HUDEP-2 (cell line): Measurements from ENCODE around the gene TSEN2.
"Not testable (repeated sequence)": the region's sequence is repeated elsewhere in the genome, so short reads cannot be mapped to it uniquely, and the experiment has no call there.

ENCODE experiments used
- DNase-seq, 76 experiments: peaks; one replicate each; lab custom pipeline; 2025; ENCODE audit not compliant: unreplicated experiment in 76 of 76; lab: John Stamatoyannopoulos, UW

TSEN2 gene

DNA sequence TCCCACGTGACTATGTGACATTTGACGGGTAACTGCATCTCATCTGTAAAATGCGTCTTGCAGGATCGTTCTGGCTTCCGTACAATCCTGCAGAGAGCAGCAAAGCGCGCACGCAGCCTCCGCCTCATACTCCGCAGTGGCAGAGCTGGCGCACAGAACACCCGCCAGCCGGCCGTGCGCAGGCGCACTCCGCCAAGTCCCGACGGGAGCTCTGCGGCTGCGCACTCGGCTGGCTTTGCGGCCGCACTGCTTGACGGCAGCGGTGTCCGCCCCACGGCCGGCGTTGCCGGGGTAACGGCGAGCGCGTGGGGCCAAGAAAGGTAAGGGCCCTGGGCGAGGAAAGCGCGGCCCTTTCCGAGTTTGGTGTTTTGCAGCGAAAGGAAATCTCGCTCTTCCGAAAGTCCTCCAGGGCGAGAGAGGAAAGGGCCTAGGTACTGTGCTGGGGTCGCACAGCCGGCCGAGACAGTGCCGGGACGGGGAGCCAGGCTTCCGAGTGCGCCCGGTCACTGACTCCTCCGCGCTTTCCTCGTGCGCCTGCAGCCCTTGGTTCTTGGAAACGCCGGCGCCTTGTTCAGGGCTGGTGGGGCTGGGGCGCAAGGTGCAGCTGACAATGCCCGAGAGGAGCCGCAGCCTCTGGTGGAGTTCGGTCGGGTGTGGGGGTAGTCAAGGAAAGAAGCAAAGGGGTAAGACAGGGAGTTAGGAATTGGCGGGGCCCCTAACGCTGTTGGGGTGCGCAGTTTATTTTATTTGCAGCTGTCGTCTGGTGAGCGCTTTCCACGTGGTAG is at the start of gene TSEN2:
Gene TSEN2, plus strand, starts transcription at position 283 of the 785 bp plus-strand sequence. CDS start 5,321 bp downstream, outside the sequence.
- peak in 75 of 76 experiments; percentile 39 to 95 (median 87) for DNase-seq

DNA sequence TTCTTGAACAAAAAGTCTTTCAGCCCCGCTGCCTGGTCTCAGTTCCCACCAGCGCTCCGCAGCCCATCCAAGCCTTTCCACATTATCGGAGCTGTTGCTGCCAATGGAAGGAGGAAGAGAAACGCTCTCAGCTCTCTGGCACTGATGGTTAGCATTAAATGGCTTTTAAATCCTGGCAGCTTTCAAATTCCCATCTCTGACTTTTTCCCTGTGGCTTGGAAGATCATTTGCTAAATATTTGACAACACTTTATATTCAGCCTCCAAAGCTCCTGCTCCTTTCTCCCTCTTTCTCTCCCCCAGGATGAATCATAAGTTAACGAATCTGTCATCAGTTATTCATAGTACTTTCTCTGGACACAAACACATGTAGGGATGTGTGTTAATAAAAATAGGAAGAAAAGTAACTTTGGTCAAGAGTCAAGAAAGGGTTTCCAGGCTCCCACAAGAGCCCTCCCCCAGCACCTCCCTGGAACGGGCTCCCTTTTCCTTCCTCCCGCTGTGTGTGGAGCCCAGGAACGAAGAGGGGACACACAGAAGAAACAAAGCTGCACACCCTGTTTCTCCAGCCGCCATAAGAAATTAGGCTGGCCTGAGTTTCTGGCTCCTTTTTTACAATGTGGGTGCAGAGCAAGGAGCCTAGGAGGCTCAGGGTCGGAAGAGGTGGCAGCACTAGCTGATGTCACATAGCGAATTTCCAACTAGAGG is 47.6 kb upstream of the TSEN2 start:
- no peak for DNase-seq

DNA sequence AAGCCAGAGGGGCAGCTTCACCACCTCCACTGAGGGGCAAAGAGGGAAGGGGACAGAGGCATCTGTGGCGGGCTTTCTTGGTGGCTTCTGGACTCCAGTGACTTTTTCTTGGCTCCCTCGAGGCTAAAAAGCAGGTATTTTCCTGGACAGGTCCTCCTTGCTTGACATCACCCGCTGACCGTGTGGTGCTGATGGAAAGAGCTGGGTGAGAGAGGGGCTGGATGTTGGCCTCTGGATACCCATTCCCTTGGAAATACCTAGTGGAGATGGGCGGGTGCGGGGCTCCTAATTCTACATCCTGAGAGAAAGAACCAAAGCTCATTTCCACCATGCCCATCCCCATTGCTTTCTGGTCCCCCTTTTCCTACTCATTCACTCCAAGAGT is 47.1 kb upstream of the TSEN2 start:
- no peak for DNase-seq

DNA sequence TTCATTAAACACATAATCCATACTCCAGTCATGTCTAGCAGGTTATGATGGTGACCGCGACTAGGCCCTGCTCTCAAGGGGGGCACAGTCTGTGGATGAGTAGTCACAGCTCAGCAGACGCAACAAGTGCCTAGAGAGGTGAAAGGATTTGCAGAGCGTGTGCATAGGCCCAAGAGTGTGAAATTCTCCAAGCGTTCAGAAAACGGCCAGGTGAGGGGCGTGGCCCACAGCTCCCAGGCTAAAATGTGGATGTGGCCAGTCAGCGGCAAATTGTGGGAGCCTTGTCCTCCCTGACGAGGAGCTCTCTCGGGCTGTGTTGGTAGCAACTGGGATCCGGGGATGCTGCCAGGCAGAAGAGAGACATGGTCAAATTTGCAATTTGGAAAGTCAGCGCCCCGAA is 46.4 kb upstream of the TSEN2 start:
- DNase-seq, result no peak

DNA sequence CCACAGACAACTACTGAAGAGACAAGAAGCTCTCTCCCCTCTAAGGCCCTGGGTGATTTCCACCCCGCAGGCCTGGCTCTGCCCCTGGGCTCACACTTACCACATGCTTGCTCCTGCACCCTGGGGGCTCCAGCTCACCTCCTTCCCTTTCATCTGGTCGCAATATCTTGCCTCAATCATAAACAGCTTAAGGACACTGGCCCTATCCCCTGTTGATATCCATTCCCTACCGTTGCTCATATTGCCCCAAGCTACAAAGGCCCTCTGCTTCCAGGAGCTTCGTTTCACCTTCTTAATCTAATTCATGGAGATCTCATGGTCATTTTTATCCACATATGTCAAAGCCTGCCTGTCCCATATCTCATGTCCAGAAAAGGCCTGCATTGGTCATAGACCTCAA is 46.0 kb upstream of the TSEN2 start:
- no peak for DNase-seq

DNA sequence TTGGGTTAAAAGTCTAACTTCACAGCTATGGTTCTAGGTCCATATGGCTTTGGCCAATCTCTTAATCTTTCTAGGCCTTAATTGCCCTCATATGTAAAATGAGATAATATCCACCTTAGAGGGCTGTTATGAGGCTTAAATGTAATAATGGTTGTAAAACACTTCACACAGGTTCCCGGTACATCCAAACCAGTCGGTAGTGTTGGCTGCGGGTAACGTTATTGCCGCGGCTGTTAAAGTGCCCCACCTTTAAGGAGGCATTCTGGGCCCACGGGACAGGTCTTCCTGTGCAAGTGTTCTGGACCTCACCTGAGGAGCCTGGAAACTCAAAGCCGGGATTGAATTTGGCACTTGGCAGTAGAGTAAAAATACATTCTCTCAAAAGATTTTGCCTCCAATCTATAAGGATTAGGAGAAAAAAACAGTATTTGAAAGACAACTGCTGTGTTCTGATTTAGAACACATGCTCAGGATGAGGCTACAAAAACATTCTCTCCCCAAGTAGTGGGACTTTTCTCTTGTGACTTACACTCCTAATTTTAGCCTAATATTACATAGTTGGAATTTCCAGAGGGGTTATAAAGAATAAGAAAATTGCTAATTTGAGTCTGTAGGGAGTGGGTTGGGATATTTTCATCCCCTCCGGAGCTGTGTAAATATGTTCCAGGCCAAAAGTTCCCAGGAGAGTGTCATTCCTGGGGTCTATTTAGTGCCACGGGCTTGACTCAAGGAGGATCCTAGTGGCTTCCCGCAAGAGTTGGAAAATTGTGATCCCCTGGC is 44.9 kb upstream of the TSEN2 start:
- no peak for DNase-seq

DNA sequence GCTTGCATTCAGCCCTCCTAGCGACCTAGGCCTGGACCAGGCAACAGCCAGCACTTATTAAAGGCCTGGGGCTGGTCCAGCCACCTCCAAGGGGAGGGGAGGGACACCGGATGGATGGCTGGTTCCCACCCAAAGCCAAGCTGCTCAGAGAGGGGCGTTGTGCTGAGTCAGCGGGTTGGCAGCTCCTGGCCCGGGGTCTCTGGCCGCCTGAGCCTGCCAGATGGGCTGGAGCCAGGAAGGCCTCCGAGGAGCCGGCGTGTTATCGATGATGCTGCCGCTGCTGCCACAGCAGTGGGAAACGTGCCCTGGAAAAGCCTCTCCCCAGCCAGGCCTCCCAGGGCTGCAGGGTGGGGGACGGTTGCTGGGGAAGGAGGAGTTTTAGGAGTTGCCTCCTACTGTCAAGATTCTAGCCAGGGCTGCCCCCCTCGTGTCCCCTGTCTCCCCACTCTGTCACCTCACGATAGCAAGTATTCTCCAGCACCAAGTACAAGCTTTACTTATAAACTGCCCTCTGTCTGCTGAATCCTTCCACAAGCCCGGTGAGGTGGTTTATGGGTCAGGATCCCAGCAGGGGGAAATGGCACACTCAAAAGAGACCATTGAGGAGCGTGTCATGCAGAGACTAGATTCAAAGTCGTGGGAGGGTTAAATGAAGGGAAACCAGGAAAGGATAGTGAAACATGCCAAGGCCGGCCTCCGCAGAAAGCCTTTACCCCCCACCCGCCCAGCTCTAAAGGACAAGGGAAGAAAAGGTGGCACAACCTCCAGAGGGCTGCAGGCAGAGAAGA is 43.2 kb upstream of the TSEN2 start:
- DNase-seq, result no peak

DNA sequence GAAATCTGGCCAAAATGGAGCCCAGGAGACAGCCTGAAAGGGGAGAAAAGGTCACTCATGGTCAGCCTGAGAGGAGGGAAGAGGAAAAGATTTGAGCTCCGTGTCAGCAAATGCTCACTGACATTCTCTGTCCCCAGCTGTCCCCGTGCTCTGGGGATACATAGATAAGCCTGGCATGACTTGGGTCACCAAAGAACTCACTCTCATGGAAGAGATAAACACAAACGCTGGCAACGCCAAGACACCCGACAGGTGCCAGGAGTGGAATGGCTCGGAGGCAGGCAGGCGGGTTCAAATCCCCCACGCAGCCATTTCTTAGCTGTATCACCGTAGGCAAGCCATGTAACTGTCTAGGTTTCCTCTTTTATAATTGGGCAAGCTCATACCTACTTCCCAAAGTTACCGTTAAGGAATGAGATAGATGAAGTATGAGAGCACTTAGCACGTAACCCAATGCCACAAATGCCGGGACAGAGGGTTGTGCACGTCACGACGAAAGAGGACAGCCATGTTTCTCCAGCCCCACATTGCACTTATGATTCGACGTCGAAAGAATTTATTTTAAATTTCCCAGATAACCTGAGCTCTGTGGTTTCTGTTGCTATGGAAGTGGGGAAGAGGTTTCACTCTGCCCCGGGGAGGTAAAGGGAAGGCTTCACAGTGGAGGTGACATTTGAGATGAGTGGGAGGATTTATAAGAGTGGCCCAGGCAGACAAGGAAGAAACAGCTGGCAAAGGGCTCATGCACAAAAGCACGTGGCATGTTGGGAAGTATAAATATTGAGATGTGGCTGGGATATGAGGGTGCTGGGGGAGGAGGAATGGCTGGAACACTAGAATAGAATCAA is 41.4 kb upstream of the TSEN2 start:
- DNase-seq, result no peak

DNA sequence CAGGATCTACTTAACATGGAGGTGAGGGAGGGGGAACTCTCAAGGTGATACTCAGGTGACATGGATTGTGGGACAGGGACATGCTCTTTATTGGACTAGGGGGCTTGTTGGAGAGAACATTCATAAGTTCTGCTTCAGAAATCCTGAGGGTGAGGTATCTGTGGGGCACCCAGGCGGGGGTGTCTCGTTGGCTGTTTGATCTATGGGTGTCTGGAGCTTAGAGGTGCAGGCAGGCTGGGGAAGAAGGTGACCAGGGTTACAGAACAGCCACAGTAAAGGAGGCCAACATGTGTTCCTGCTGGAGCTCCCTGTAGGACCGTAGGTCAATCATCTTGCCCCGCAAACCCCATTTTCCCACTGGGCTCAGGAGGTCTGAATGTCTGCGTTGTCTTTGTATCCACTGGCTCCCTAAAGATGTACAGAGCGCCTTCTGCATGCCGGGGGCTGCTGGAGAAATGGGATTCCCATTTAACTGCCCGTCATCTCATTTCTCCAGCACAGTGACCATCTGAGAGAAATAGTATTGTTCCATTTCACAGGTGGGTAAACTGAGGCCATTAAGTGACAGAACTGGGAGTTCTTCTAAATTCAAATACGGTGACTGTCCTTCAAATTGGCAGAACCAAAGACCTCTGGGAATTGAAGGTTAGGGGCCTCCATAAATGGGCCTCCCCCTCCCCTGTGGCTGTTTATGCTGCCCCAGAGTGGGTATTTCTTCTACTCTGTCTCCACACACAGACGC is 40.3 kb upstream of the TSEN2 start:
- DNase-seq, result no peak

DNA sequence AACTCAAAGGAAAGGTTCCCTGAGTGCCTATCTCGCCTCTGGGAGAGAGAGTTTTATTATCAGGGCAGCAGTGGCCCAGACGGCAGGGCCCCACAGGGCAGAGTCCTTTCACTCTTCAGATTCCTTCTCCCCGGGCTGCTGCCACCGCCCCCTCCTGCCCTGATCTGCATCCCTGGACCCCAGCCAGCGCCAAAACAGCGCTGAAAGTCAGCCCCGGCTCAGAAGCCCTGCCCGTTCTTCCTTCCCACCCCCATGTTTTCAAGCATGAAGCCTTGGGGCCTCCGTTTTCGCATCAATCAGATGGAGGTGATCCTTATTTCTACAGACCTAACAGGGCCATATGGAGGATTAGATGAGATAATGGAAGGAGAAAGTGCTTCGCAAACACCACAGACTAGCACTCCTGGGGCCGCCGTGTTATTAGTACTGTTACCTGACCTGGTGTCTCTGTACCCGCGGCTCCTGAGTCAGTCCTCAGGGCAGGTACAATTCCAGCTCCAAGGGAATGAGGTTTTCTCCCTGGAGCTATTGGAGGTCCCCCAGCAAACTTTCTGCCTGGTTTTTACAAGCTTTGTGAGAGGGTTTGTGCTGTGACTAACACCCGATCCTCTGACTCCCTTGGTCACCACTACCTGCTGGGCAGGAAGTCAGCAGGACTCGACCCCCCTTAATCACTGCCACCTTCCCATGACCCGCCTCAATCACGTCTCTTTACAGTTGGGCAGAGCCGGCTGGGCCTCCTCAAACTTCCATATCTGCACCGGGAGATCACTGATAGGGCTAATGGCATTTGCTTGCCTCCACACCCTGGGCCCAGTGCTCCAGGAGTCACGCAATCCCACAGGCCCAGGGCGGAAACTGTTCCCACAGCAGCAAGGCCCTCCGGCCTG is 39.5 kb upstream of the TSEN2 start:
- no peak for DNase-seq

DNA sequence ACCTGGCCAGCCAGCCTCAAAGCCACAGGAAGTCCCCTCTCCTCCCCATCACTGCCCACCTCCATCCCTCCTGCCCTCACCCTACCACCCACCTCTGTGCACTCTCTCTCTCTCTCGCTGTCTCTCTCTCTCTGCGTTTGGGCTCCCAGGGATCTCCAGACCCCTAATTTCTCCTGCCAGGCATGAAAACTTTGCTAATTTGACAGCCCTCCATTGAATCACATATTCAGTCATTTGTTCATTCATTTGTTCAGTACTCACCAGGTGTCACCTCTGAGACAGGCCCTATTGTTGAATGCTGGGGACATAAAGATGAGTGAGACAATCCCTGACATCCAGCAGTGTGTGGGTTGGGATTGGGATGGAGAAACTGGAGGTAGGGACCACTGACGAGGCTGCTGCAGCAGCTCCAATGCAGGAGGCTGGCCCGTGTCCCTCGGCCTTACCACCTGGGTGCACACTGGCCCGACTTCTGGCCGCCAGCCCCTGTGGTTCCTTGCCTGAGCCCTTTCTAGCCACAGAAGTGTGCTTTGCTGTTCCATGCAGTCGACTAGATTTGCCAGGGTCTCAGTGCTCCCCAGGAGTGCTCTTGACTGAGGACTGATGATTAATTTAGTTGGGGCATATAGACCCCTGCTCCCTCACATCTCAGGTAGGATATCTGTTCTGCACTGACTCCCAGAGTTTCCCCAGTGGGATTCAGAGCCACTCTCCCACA is 38.6 kb upstream of the TSEN2 start:
- no peak for DNase-seq

DNA sequence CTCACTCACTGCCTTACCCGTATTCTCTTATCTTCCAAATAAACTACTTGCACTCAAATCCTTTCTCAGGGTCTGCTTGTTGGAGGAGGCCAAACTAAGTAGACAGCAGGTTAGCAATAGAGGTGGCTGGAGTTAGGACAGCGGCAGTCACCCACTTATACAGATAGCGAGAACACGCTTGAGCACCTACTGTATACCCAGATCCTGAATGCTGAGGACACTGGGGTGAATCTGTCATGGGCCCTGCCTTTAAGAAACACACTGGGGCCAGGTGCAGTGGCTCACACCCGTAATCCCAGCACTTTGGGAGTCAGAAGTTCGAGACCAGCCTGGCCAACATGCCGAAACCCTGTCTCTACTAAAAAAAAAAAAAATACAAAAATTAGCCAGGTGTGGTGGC is 38.0 kb upstream of the TSEN2 start:
- no peak for DNase-seq

DNA sequence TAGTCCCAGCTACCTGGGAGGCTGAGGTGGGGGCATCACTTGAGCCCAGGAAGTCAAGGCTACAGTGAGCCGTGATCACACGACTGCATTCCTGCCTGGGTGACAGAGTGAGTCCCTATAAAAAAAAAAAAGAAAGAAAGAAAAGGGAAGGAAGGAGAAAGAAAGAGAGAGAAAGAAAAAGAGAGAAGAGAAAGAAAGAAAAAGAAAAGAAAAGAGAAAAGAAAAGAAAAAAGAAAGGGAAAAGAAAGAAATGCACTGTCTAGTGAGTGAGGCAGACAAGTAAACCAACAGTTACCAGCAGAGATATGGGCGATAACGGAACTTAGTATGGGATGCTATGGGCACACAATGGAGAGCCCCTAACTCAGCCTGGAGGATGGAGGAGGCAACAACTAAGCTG is 37.2 kb upstream of the TSEN2 start:
- DNase-seq, result no peak

DNA sequence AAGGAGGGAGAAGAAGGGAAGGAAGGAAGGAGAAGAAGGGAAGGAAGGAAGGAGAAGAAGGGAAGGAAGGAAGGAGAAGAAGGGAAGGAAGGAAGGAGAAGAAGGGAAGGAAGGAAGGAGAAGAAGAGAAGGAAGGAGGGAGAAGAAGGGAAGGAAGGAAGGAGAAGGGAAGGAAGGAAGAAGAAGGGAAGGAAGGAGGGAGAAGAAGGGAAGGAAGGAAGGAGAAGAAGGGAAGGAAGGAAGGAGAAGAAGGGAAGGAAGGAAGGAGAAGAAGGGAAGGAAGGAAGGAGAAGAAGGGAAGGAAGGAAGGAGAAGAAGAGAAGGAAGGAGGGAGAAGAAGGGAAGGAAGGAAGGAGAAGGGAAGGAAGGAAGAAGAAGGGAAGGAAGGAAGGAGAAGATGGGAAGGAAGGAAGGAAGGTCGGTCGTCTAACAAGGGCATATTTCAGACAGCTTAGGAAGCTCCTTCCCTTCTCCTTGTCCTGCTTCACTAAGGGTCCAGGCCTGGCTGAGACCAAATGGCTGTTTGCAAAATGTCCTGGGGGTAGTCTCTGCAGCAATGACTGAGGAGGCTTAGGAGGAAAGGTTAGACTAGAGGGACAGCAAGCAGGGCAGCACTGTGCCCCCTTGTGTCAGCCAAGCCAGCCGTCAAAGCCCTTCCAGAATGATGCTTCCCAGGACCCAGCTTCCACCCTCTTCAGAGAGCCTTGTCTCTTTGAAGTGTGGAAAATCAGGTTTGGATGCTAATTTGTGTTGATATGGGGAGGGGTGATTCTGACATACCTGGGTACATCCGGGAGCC is 35.7 kb upstream of the TSEN2 start:
- not testable (repeated sequence) for DNase-seq

DNA sequence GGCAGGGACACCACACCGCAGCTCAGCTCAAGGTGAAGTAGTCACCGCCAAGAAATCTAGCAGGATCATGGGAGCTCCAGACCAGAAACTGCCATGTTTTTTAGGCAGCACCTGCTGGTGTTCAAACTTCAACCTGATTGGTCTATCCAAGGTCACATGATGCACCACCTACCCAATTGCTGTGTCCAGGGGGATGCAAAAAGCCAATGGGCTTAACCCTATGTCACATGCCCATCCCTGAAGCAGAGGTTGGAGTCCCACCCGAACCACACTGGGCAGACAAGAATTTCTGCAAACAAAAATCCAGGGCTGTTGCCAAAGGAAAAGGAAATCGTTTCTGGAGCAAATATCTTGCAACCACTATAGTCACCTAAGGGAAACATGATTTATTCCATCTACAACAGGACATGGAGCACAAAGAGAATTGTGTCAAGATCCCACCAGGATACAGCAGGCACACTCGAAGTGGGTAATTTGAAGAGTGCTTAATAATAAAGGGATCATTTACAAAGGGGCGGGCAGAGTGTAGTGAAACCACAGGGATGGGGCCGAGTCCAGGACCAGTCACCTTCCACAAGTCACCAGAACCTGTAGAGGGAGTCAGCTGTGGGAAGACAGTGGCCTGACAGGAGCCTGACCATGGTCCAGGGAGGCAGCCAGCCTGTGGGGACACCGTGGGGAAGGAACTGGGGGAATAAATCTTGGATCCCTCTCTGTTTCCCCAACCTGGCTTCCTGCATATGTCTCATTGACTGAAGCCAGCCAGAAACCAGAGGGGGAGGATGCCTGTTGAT is 34.2 kb upstream of the TSEN2 start:
- no peak for DNase-seq

DNA sequence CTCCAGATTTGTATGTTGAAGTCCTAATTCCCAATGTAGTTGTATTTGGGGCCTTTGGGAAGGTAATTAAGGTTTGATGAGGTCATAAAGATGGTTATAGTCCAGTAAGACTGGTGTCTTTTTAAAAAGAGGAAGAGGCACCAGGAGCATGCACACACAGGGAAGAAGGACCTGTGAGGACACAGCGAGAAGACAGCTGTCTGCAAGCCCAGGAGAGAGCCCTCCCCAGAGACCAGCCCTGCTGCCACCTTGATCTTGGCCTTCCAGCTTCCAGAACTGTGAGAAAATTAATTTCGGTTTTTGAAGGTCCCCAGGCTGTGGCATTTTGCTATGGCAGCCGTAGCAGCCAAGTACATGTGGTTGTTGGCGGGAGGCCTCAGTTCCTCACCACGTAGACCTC is 32.8 kb upstream of the TSEN2 start:
- DNase-seq, result no peak
